Adrenal gland (tissue), 5 donors: ENCODE results near the gene TMEM40.

Experiments
- POLR2A ChIP-seq, 2 donors: fragments of 450-650 bp; IDR thresholded peaks; one replicate each; pipeline ENCODE4 v1.6.1; 2017; ENCODE audit warnings: antibody characterized with exemption in 2 of 2, mild to moderate bottlenecking in 2 of 2, moderate library complexity in 1 of 2
- TF ChIP-seq, protein P1 (sequence below), 6 experiments: fragments of 450-650 bp in 4 of 6; fragments of 200-600 bp in 2 of 6; sonication (generic) in 1 of 6; IDR thresholded peaks; 1 replicate in 5 of 6; 2 replicates in 1 of 6; pipeline versions ENCODE4 v1.5.1 to v1.8.0; 2016 to 2021; ENCODE audit warnings: antibody characterized with exemption in 6 of 6, mild to moderate bottlenecking in 2 of 6, moderate library complexity in 1 of 6
- donor health status: DM: no; HTN: no; CAD: no.

DNA sequence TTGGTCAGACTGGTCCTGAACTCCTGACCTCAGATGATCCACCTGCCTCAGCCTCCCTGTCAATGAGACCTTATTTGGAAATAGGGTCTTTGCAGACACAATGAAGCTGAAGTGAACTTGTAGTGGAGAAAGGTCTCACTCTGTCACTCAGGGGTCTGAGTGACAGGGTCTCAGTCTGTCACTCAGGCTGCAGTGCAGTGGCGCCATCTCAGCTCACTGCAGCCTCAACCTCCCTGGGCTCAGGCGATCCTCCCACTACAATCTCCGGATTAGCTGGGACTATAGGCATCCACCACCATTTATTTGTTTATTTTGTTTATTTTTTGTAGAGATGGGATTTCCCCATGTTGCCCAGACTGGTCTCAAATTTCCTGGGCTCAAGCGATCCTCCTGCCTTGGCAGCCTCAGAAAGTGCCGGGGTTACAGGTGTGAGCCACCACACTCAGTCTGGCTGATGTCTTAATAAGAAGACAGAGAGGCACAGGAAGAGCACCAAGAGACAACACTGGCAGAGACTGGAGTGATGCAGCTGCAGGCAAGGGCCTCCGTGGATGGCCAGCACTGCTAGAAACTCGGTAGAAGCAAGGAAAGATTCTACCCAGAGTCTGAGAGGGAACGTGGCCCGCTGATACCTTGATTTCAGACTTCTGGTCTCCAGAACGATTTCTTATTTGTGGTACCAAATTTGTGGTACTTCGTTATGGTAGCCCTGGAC, 68.9 kb downstream of the TMEM40 start:
- TF ChIP-seq, protein P1, sequence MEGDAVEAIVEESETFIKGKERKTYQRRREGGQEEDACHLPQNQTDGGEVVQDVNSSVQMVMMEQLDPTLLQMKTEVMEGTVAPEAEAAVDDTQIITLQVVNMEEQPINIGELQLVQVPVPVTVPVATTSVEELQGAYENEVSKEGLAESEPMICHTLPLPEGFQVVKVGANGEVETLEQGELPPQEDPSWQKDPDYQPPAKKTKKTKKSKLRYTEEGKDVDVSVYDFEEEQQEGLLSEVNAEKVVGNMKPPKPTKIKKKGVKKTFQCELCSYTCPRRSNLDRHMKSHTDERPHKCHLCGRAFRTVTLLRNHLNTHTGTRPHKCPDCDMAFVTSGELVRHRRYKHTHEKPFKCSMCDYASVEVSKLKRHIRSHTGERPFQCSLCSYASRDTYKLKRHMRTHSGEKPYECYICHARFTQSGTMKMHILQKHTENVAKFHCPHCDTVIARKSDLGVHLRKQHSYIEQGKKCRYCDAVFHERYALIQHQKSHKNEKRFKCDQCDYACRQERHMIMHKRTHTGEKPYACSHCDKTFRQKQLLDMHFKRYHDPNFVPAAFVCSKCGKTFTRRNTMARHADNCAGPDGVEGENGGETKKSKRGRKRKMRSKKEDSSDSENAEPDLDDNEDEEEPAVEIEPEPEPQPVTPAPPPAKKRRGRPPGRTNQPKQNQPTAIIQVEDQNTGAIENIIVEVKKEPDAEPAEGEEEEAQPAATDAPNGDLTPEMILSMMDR (IDR thresholded peaks at IDR 0.05), result no peak
- no peak for TF ChIP-seq POLR2A (IDR thresholded peaks at IDR 0.05)
